H9 (cell line): ENCODE results near the gene TMEM92. TPM values are rescaled to one million over a fixed set of nuclear protein-coding genes. Genes with fewer than 3 reads are reported as not detected.
A peak's percentile ranks its signal among the peaks of the same experiment; 100 is the strongest.

Experiments
- DNase-seq: peaks from one replicate; pipeline ENCODE4 v3.0.0-alpha.2; 2017
- H2AFZ ChIP-seq: one replicate; pipeline ENCODE4 v1.6.1; 2013; ENCODE audit warnings: mild to moderate bottlenecking, low read length, control low read depth, moderate library complexity
- H2AK5ac ChIP-seq: 2 replicates; pipeline ENCODE4 v1.6.1; 2013; ENCODE audit warnings: low read length, control low read depth, mixed read lengths; ENCODE audit not compliant: insufficient read length
- H2BK120ac ChIP-seq: one replicate; pipeline ENCODE4 v1.6.1; 2013; ENCODE audit warnings: low read depth, mild to moderate bottlenecking, low read length, control low read depth, inconsistent platforms; ENCODE audit not compliant: poor library complexity, severe bottlenecking
- H2BK12ac ChIP-seq: 2 replicates; pipeline ENCODE4 v1.6.1; 2013; ENCODE audit warnings: low read length, control low read depth, mixed read lengths, low read depth; ENCODE audit not compliant: insufficient read length
- H2BK15ac ChIP-seq: 2 replicates; pipeline ENCODE4 v1.6.1; 2013; ENCODE audit warnings: low read depth, low read length, control low read depth
- H2BK20ac ChIP-seq: one replicate; pipeline ENCODE4 v1.6.1; 2013; ENCODE audit warnings: low read depth, mild to moderate bottlenecking, low read length, control low read depth, inconsistent platforms; ENCODE audit not compliant: poor library complexity, severe bottlenecking
- H2BK5ac ChIP-seq: 2 replicates; pipeline ENCODE4 v1.6.1; 2013; ENCODE audit warnings: low read length, control low read depth, mixed read lengths; ENCODE audit not compliant: insufficient read length
- H3K14ac ChIP-seq: 2 replicates; pipeline ENCODE4 v1.6.1; 2013; ENCODE audit warnings: low read length, control low read depth; ENCODE audit not compliant: insufficient read depth
- H3K18ac ChIP-seq: 2 replicates; pipeline ENCODE4 v1.6.1; 2013; ENCODE audit warnings: low read depth, mild to moderate bottlenecking, mixed read lengths, low read length, control low read depth; ENCODE audit not compliant: insufficient read length
- H3K23ac ChIP-seq: 2 replicates; pipeline ENCODE4 v1.6.1; 2013; ENCODE audit warnings: low read length, control low read depth, mixed read lengths, low read depth; ENCODE audit not compliant: insufficient read length
- H3K23me2 ChIP-seq: 2 replicates; pipeline ENCODE4 v1.6.1; 2013; ENCODE audit warnings: low read depth, mild to moderate bottlenecking, mixed read lengths, low read length, control low read depth; ENCODE audit not compliant: insufficient read length, poor library complexity, severe bottlenecking
- H3K27ac ChIP-seq: 2 replicates; pipeline ENCODE4 v1.5.1; 2013; ENCODE audit warnings: low read length, control low read depth, mixed read lengths, low read depth; ENCODE audit not compliant: insufficient read length
- H3K27me3 ChIP-seq: 2 replicates; pipeline ENCODE4 v1.6.1; 2013; ENCODE audit warnings: low read length, control low read depth, inconsistent platforms; ENCODE audit not compliant: insufficient read depth
- H3K4ac ChIP-seq: 2 replicates; pipeline ENCODE4 v1.6.1; 2013; ENCODE audit warnings: low read depth, mild to moderate bottlenecking, control low read depth, inconsistent platforms, low read length, moderate library complexity
- H3K4me1 ChIP-seq: 2 replicates; pipeline ENCODE4 v1.6.1; 2013; ENCODE audit warnings: low read length, control low read depth, inconsistent platforms; ENCODE audit not compliant: insufficient read depth
- H3K4me2 ChIP-seq: 2 replicates; pipeline ENCODE4 v1.6.1; 2013; ENCODE audit warnings: low read length, control low read depth, mixed read lengths; ENCODE audit not compliant: insufficient read length, insufficient read depth
- H3K56ac ChIP-seq: 2 replicates; pipeline ENCODE4 v1.6.1; 2013; ENCODE audit warnings: low read depth, mild to moderate bottlenecking, mixed read lengths, low read length, control low read depth; ENCODE audit not compliant: insufficient read length
- H3K79me1 ChIP-seq: 2 replicates; pipeline ENCODE4 v1.6.1; 2013; ENCODE audit warnings: low read depth, mild to moderate bottlenecking, moderate library complexity, low read length, control low read depth, inconsistent platforms; ENCODE audit not compliant: insufficient read depth, poor library complexity, severe bottlenecking
- H3K79me2 ChIP-seq: 2 replicates; pipeline ENCODE4 v1.6.1; 2013; ENCODE audit warnings: low read length, control low read depth, inconsistent platforms; ENCODE audit not compliant: insufficient read depth
- H3K9ac ChIP-seq: 2 replicates; pipeline ENCODE4 v1.6.1; 2013; ENCODE audit warnings: low read length, control low read depth, mixed read lengths; ENCODE audit not compliant: insufficient read length; ENCODE audit errors: extremely low read depth
- H3K9me3 ChIP-seq: one replicate; pipeline ENCODE4 v1.6.1; 2013; ENCODE audit warnings: low read depth, low read length, inconsistent platforms; ENCODE audit not compliant: control insufficient read depth
- H3T11ph ChIP-seq: one replicate; pipeline ENCODE4 v1.6.1; 2013; ENCODE audit warnings: mild to moderate bottlenecking, low read length, control low read depth, inconsistent platforms
- H4K20me1 ChIP-seq: one replicate; pipeline ENCODE4 v1.6.1; 2013; ENCODE audit not compliant: control insufficient read depth, insufficient read length, insufficient read depth
- H4K5ac ChIP-seq: 2 replicates; pipeline ENCODE4 v1.6.1; 2013; ENCODE audit warnings: low read depth, mild to moderate bottlenecking, mixed read lengths, low read length, control low read depth; ENCODE audit not compliant: insufficient read length
- H4K8ac ChIP-seq: replicated peaks from 2 replicates; pipeline ENCODE4 v1.6.1; 2013; ENCODE audit warnings: low read length, control low read depth, mixed read lengths, low read depth; ENCODE audit not compliant: insufficient read length
- H4K91ac ChIP-seq: 2 replicates; pipeline ENCODE4 v1.6.1; 2013; ENCODE audit warnings: low read depth, mild to moderate bottlenecking, moderate library complexity, mixed read lengths, low read length, control low read depth; ENCODE audit not compliant: insufficient read length
- H3K27ac Mint-ChIP-seq, 3 experiments: 2 replicates in 2 of 3; 3 replicates in 1 of 3; pipeline ENCODE4 v1.8.0; 2020 to 2021; ENCODE audit warnings: mixed read lengths in 3 of 3, mild to moderate bottlenecking in 1 of 3, moderate library complexity in 1 of 3
- H3K27me3 Mint-ChIP-seq: 2 replicates; pipeline ENCODE4 v1.8.0; 2021; ENCODE audit warnings: low read depth, mild to moderate bottlenecking, moderate library complexity, mixed read lengths
- H3K36me3 Mint-ChIP-seq, 3 experiments: 2 replicates in 2 of 3; 3 replicates in 1 of 3; pipeline ENCODE4 v1.8.0; 2020 to 2021; ENCODE audit warnings: low read depth in 3 of 3, mixed read lengths in 3 of 3; ENCODE audit not compliant: insufficient read depth in 1 of 3
- H3K4me1 Mint-ChIP-seq, 2 experiments: 2 replicates each; pipeline ENCODE4 v1.8.0; 2020; ENCODE audit warnings: mixed read lengths in 2 of 2
- H3K4me3 Mint-ChIP-seq, 2 experiments: 2 replicates in 1 of 2; 3 replicates in 1 of 2; pipeline ENCODE4 v1.8.0; 2020 to 2021; ENCODE audit warnings: mild to moderate bottlenecking in 2 of 2, mixed read lengths in 2 of 2, moderate library complexity in 1 of 2
- H3K9me3 Mint-ChIP-seq, 2 experiments: 2 replicates in 1 of 2; 3 replicates in 1 of 2; pipeline ENCODE4 v1.8.0; 2020; ENCODE audit warnings: mild to moderate bottlenecking in 2 of 2, mixed read lengths in 2 of 2, moderate library complexity in 1 of 2
- CTCF ChIP-seq: fragments of 200-600 bp; sonication (generic); conservative IDR thresholded peaks from 3 replicates; pipeline ENCODE4 v1.8.0; 2021; ENCODE audit warnings: antibody characterized with exemption, mild to moderate bottlenecking
- WGBS: extraction: QIAGEN DNeasy Blood & Tissue Kit; methylation state at CpG from one replicate; pipeline ENCODE4 v1.1.7; 2013; ENCODE audit warnings: missing lambda C conversion rate, low lambda C conversion rate, mixed read lengths; ENCODE audit not compliant: insufficient read length; ENCODE audit errors: extremely low coverage; 5-methylcytosine and 5-hydroxymethylcytosine counted together
- total RNA-seq: library from RNA; stranded (reverse); gene quantifications from 2 replicates; pipeline ENCODE4 v1.2.1, GENCODE V29; 2021

Gene TMEM92
- total RNA-seq, 1 experiment from 2014 or later, result 10.9 TPM

GRCh38 chr17:50311112-50311460 is 36.8 kb downstream of the TMEM92 start:
- Histone ChIP-seq H3K14ac (no peak overlapping the region), H2BK120ac (no peak overlapping the region), H3K9ac (no peak overlapping the region), H3K56ac (no peak overlapping the region), H2AFZ (no peak overlapping the region), H3K79me1 (no peaks in the 10 kb centered on the region), H3K79me2 (no peaks in the 10 kb centered on the region), H4K8ac (no peak overlapping the region), H3K27me3 (no peaks in the 10 kb centered on the region), H3K4me1 (peaks cover 8% of the 10 kb centered on the region), H3K23ac (no peak overlapping the region), H4K91ac (no peak overlapping the region), H3K18ac (no peak overlapping the region), H2AK5ac (no peak overlapping the region), H3K4ac (no peak overlapping the region), H3K23me2 (no peaks in the 10 kb centered on the region), H4K5ac (no peak overlapping the region), H3K4me2 (no peak overlapping the region), H3K9me3 (no peaks in the 10 kb centered on the region), H2BK12ac (no peak overlapping the region), H2BK15ac (no peak overlapping the region), H2BK20ac (no peak overlapping the region), H3T11ph (no peak overlapping the region), H2BK5ac (no peak overlapping the region), H4K20me1 (no peaks in the 10 kb centered on the region), H3K27ac (no peak overlapping the region)
- DNase-seq, result no peak
- Mint-ChIP-seq H3K4me3 (no peak overlapping the region), H3K36me3 (peaks cover 0 to 18% (median 0%) of the 10 kb centered on the region in 3 experiments; a peak in 3 of 7 replicates), H3K27me3 (peaks cover 8% of the 10 kb centered on the region), H3K27ac (peak overlapping the region in 1 of 3 experiments; percentile 69; a peak in 2 of 7 replicates), H3K4me1 (peaks cover 31 to 37% of the 10 kb centered on the region in 2 experiments), H3K9me3 (peaks cover 4 to 15% of the 10 kb centered on the region in 2 experiments; a peak in 2 of 5 replicates)
- WGBS, result no CpG with 5 or more reads among the region's 1 CpG
- TF ChIP-seq CTCF, result no peak
